ENCODE results near the gene SLC6A9. TPM values are rescaled to one million over a fixed set of nuclear protein-coding genes. Genes with fewer than 3 reads are reported as not detected.
A peak's percentile ranks its signal among the peaks of the same experiment; 100 is the strongest.

Gene SLC6A9
- total RNA-seq, result 26.9 and 29.4 TPM in 2 replicates
- long read RNA-seq, result 0 reads

DNA sequence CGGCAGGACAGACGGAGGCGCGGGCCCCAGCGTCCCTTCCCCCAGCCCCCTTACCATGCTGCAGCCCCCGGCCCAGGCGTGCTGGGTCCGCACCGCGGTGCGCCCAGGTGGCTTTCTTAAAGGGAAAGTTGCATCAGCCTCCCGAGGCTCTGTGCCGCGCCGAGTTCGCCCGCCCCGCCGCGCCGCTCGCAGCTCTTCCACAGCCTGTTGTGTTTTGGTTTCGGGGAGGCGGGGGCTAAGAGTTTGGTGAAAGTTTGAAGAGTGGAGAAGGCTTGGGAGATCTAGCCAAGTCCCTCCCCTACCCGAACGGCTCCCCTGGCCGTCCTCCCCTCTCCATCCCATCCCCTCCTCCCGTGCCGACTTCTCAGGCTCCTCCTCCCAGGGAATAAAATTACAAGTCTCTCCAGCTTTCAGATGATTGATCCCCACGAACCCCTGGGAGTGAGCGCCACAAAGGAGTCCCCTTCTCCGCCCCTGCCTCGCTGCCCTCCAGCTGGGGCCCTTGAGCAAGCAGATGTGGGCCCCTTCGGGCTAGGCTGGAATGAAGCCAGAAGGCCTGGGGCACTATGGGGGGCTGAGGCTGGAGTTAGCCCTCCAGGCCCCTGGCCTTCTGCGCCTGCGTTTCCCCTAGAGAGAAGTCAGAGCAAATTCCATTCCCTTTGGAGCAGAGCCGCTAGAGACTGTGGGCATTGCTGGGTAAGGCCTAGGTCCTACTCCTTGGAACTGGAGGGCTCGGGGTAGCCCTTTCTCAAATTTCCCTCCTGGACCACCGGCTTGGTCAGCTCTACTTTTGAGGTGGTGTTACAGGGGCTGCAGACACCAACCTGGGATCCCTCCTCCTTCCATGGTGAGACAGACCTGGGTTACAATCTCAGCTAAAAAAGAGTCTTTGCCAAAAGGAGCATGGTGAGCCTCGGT lies at the start of gene SLC6A9:
Gene SLC6A9 (minus strand): TSS at position 211 of the 918 bp plus-strand sequence. CDS start 7,185 bp downstream, outside the sequence.
- TF ChIP-seq, protein P1, sequence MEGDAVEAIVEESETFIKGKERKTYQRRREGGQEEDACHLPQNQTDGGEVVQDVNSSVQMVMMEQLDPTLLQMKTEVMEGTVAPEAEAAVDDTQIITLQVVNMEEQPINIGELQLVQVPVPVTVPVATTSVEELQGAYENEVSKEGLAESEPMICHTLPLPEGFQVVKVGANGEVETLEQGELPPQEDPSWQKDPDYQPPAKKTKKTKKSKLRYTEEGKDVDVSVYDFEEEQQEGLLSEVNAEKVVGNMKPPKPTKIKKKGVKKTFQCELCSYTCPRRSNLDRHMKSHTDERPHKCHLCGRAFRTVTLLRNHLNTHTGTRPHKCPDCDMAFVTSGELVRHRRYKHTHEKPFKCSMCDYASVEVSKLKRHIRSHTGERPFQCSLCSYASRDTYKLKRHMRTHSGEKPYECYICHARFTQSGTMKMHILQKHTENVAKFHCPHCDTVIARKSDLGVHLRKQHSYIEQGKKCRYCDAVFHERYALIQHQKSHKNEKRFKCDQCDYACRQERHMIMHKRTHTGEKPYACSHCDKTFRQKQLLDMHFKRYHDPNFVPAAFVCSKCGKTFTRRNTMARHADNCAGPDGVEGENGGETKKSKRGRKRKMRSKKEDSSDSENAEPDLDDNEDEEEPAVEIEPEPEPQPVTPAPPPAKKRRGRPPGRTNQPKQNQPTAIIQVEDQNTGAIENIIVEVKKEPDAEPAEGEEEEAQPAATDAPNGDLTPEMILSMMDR (IDR thresholded peaks at IDR 0.05; ENCODE audit: unreplicated experiment), result no peak
- Mint-ChIP-seq H3K9me3 (ENCODE audit: low read depth) (no peaks in the 10 kb centered on the region), H3K36me3 (ENCODE audit: insufficient read depth) (no peaks in the 10 kb centered on the region), H3K27me3 (no peaks in the 10 kb centered on the region), H3K27ac (peak within 1 kb of the TSS; percentile 97), H3K4me1 (ENCODE audit: low read depth) (peaks cover 22% of the 10 kb centered on the region), H3K4me3 (ENCODE audit: low read depth) (peak within 1 kb of the TSS; percentile 87)
- DNase-seq (ENCODE audit: low spot score, unreplicated experiment), result peak; percentile 28

DNA sequence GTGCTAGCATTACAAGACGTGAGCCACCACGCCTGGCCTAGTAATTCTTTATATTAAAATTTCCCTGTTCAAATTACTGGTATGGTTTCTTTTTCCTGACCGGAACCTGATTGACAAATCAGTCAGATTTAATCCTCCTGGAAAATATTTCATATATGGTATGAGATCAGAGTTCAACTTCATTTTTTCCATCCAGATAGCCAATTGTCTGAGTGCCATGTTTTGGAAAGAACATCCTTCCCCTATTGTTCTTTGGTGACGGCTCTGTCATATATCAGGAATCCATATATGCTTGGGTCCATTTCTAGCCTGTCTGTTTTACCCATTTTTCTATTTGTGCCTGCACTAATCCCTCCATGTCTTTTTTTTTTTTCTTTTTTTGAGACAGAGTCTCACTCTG lies 48.3 kb upstream of the SLC6A9 start:
- no peaks in the 10 kb centered on the region for H3K36me3 Mint-ChIP-seq (ENCODE audit: insufficient read depth)
- H3K4me3 Mint-ChIP-seq (ENCODE audit: low read depth), result no peak overlapping the region
- no peak overlapping the region for H3K27ac Mint-ChIP-seq
- TF ChIP-seq, protein P1 (IDR thresholded peaks at IDR 0.05; ENCODE audit: unreplicated experiment), result no peak
- no peaks in the 10 kb centered on the region for H3K9me3 Mint-ChIP-seq (ENCODE audit: low read depth)
- DNase-seq (ENCODE audit: low spot score, unreplicated experiment), result no peak
- H3K4me1 Mint-ChIP-seq (ENCODE audit: low read depth), result peaks cover 2% of the 10 kb centered on the region
- H3K27me3 Mint-ChIP-seq, result peaks cover 15% of the 10 kb centered on the region

DNA sequence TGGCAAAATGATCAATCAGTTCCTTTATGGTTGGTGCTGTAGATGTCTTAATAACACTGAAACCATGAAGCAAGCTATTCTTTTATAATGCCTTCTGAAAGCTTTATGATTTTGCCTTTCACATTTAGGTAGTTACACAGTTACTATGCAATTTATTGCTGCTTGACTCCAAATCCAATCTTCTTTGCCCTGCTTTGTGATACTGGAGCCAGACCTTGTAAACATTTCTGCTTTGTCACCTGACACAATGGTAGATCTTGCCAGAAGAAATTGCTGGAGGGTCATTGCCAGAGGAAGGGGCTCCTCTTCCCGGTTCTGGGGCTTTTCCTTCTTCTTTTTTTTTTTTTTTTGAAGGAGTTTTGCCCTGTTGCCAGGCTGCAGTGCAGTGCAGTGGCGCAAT lies 46.8 kb upstream of the SLC6A9 start:
- Mint-ChIP-seq H3K9me3 (ENCODE audit: low read depth) (no peaks in the 10 kb centered on the region), H3K36me3 (ENCODE audit: insufficient read depth) (no peaks in the 10 kb centered on the region), H3K27ac (no peak overlapping the region), H3K27me3 (peaks cover 19% of the 10 kb centered on the region), H3K4me3 (ENCODE audit: low read depth) (no peak overlapping the region), H3K4me1 (ENCODE audit: low read depth) (peaks cover 2% of the 10 kb centered on the region)
- TF ChIP-seq, protein P1 (IDR thresholded peaks at IDR 0.05; ENCODE audit: unreplicated experiment), result no peak
- no peak for DNase-seq (ENCODE audit: low spot score, unreplicated experiment)

DNA sequence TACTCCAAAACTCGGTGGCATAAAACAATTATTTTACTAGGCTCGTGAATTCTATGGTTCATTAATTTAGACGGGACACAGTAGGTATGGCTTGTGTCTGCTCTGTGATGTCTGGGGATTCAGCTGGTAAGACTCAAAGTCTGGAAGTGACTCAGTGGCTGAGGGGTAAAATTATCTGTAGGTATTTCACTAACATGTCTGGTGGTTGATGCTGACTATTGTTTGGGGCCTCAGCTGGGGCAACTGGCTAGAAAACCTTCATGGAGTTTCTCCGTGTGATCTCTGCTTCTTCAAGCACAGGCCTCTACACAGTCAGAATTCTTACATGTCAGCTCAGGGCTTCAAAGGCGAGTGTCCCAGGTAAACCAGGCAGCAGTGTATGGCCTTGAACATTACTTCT lies 46.2 kb upstream of the SLC6A9 start:
- H3K27ac Mint-ChIP-seq, result peak overlapping the region; percentile 17
- H3K4me3 Mint-ChIP-seq (ENCODE audit: low read depth), result no peak overlapping the region
- no peak for DNase-seq (ENCODE audit: low spot score, unreplicated experiment)
- peaks cover 21% of the 10 kb centered on the region for H3K27me3 Mint-ChIP-seq
- H3K4me1 Mint-ChIP-seq (ENCODE audit: low read depth), result peaks cover 2% of the 10 kb centered on the region
- H3K36me3 Mint-ChIP-seq (ENCODE audit: insufficient read depth), result no peaks in the 10 kb centered on the region
- TF ChIP-seq, protein P1 (IDR thresholded peaks at IDR 0.05; ENCODE audit: unreplicated experiment), result no peak
- H3K9me3 Mint-ChIP-seq (ENCODE audit: low read depth), result no peaks in the 10 kb centered on the region

DNA sequence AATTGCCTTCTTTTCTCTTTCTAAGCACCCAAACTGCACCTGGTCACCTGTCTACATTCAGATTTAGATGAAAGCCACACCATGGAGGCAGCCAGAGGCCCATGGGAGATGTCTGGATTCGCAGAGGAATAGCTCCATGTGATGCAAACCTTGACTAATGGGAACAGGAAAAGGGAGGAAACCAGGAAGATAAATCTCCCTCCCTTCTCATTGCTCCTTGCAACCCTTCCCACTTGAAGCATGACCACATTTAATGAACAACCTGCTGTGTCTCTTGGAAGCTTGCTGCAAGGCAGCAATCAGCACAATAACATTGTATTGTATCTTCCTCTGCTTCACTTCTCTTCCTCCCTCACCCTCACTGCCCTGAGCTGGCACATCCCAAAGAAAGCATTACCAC lies 44.8 kb upstream of the SLC6A9 start:
- no peak overlapping the region for H3K4me3 Mint-ChIP-seq (ENCODE audit: low read depth)
- peaks cover 2% of the 10 kb centered on the region for H3K4me1 Mint-ChIP-seq (ENCODE audit: low read depth)
- H3K27me3 Mint-ChIP-seq, result peaks cover 19% of the 10 kb centered on the region
- H3K9me3 Mint-ChIP-seq (ENCODE audit: low read depth), result no peaks in the 10 kb centered on the region
- DNase-seq (ENCODE audit: low spot score, unreplicated experiment), result no peak
- no peaks in the 10 kb centered on the region for H3K36me3 Mint-ChIP-seq (ENCODE audit: insufficient read depth)
- no peak overlapping the region for H3K27ac Mint-ChIP-seq
- TF ChIP-seq, protein P1 (IDR thresholded peaks at IDR 0.05; ENCODE audit: unreplicated experiment), result no peak
